G401 (cell line): ENCODE data around the gene LAMA2. TPM values are rescaled to one million over a fixed set of nuclear protein-coding genes. Genes with fewer than 3 reads are reported as not detected.

Source experiments
- DNase-seq: peaks from one replicate; pipeline ENCODE4 v3.0.0-alpha.2; 2015; ENCODE audit warnings: low spot score
- in situ Hi-C: cut with HindIII; loops from 2 replicates; pipeline ENCODE4 v1.10.0; 2016; ENCODE audit warnings: low sequenced_read_pairs, mixed read lengths
- total RNA-seq: library from RNA; depleted of rRNA; stranded (reverse); fragments of >200 nt; shearing (Covaris generic); gene quantifications from 2 replicates; pipeline ENCODE4 v1.2.3, GENCODE V29; 2014

LAMA2 gene
- total RNA-seq, 1 experiment from 2014 or later, result not detected

DNA sequence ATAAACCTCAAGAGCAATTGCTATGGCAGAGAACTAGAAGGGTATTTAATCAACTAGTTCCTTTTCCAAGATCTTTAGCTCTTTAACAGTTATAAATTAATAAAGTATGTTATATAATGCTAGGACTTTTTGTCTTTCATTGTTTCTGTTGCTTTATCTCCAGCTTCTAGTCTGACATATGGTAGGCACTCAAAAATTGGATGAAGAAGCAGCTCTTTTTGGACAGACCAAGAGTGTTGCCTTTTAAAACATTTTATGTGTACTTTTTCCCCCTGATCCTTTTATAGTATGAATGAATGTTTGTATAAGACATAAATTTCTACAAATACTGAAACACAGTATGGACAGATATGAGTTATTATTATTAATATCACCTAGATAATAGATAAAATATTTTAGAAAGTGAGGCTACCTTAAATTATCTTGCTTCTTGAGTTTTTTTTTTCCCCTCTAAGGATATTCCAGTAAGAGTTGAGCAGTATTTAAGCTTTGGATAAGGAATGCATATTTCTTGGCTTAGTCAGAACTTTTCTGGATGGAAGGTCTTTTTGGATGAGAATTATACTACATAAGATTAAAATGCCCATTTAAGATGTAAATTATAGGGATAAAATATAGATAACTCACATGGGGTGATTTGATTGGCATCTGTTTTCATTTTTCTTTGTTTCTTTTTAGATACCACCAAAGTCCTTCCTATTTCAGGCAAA is 16.6 kb downstream of the LAMA2 start:
- no peak for DNase-seq
- in situ Hi-C loops, result no loop called here

DNA sequence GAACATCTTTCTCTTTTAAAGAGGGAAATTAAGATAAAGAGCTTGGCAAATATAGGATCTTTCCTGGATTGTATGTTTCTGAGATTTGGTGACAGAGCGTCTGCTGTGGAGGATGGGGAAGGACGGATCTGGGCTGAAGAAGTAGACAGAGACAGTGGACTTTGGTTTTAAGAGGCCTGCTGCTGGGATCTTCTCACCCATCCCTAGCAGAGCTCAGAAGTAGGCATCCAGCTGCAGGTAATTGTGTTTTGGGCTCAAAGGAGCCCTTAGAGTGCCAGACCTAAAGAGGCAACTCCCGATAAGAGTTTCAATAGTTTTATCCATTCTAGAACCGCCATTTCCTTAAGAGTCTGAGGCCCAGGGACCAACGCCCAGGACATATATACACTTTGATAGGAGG is 20.8 kb downstream of the LAMA2 start:
- in situ Hi-C loops, result no loop called here
- no peak for DNase-seq

DNA sequence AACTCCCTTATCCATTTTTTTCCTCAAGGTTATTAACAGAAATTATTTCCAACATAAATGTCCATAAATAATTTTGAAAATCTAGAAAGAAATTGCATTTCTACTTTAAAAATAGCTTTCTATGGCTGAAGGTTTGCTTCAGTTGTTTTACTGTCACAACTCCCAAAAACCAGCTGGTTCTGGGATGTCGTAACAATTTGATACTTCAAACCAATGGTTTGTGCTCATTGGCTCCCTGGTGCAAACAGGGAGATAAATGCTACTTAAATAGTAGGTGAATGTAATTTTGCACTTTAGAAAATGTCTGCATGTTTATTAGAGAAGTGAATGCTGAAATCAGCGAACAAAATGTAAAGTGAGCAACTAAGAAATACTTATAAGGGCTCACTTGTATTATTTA is 31.1 kb downstream of the LAMA2 start:
- no peak for DNase-seq
- in situ Hi-C loops, result no loop called here

DNA sequence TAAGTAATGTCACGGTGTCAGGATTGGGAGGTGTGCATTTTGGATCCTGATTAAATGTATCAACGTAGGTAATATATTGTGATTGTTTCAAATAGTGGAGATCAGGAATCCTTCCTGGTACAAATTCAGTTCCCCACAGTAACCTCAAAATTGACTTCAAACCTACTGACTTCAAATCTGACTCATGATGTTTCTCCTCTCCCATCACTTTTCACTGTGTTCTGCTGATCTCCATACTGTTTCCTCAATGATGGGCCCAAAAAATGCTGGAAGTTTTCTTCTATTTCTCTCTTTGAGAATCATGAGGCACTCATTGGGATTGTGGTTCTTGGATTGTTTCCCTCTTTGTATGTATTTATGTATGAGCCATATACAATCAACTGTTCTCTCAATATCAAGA is 35.9 kb downstream of the LAMA2 start:
- in situ Hi-C loops, result no loop called here
- no peak for DNase-seq

DNA sequence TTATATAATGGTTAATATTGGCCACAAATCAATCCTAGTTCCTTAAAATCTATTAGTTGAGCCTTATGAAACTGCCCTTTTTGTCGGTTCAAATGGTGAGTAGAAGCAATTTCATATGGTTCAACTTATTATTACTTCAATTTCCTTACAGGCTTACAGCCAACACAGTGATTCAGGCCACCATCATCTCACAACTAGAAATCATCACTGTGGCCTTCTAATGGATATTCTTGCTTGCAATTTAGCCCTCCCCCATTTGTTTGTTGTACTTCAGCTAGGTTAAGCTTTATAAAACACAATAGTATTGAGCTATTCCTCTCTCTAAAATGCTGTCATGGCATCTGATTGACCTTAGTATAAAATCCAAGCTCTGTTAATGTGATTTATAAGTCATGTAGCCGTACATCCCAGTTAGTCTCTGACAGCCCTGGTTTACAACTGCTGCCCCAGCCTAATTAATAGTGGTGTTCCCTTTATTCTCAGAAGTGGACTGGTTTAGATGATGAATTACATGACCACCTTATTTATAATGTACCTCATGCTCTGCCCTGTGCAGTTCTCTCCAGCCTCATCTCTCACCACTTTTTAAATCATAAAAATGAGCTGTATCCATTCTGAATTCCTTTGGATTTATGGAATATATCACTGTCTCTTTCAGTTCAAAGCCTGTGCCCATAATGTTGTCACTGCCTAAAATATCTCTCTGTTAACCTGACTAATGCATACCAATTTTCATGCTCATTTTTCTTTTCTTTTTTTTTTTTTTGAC is 36.7 kb downstream of the LAMA2 start:
- in situ Hi-C loops, result no loop called here
- no peak for DNase-seq

DNA sequence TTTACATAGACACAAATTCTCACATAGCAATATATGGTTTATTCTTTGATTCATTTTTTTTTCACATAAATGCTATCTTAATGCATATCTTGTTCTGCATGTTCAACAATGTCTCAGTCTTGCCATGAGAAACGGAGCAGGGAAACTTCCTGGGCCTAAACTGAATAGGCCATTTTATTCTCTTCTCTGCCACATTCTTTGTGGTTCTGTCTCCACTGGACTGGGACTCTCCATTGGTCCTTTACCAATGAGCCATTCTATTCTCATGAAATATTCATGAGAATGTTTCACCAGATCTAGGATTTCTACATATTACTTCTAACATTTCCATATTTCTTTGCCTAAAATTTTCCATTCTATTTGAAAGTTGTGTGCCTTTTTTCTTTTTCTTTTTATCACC is 42.8 kb downstream of the LAMA2 start:
- in situ Hi-C loops, result no loop called here
- no peak for DNase-seq

DNA sequence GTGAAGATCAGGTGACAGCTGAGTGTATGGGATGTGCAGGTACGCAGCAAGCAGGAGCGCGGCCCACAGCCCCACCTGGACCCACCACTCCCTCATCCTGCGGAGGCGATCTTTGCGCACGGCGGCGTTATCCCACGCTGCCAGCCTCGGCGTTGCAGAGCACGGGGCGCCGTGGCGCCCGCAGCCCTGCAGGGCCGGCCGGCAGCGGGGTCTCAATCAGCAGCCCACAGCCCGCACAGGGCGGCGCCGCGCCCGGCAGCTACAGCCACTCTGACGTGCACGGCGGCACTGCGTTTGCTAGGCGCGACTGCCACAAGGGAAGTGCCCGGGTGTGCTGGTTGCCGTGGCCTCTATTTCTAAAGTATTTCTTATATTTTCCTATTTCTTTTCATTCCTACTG is 46.9 kb downstream of the LAMA2 start:
- DNase-seq, result no peak
- in situ Hi-C loops, result no loop called here

DNA sequence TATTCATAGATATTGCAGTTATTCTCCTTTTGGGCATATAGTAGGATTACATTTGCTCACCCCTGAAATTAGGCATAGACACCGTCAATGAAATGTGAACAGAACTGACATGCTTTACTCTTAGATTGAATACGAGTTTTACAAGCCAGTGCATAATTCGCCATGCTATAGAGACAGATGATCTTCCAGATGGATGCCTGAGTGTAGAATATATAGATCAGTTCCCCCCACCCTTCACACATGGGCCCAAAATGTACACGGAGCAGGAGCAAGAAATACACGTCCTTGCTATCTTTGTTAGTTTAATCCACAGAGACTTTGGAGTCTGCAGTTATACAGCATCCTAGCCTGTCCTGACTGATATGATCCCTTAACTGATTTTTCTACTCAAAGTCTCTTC is 47.4 kb downstream of the LAMA2 start:
- no peak for DNase-seq

DNA sequence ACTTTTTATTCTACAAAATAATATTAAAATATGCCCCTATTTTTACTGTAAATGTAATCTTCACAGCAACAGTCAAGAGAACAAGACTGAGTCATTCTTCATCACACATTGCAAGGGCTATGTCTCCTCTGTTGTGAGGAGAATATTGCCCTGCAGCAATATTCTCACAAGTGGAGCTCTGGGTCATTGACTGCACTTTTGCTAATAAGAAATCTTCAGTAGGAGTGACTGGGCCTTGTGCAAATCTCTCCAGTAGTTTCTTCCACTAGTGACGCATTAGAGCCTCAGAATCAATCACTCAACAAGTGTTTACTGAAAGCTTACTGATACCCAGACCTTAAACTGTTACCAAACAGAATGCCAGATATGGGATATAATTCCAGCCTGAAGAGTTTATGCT is 49.1 kb downstream of the LAMA2 start:
- in situ Hi-C loops, result no loop called here
- no peak for DNase-seq

More for the DNA sequence above, 47.4 kb downstream of the LAMA2 start:
- in situ Hi-C loops, result no loop called here

DNA sequence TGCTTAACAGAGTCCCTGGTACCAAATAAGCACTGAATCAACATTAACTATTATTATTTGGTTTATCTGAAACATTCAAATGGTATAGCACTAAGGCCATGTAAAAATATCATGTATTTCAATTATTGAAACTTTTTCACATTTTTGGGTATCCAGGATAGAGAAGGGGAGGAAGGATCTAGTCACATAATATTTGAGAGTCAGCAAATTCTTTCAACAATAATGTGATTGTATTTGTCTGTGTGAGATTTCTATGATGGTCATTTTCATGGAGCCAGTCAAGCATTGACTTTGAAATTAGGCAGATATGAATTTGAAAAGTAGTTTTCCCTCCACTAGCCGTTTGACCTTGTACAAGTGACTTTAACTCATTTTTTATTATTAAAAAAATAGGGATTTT is 67.9 kb downstream of the LAMA2 start:
- in situ Hi-C loops, result no loop called here
- no peak for DNase-seq

DNA sequence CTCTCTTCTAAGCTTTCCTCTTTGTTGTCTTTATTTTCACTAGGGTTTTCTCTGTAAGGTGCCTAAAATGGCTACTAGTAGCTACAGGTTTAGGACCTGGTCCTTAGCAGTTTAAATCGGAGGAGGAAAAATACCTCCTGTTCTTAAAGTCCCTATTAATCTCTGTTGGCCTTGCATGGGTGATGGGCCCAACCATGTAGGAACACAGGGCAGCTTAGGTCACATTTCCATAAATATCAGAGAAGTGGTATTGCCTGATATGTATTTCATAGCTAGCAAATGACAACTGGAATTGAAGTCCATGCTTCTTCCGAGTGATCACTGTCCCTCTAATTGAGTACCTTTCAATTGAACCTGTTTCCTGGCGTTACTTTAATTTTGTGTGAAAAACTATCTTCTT is 70.0 kb downstream of the LAMA2 start:
- no peak for DNase-seq
- in situ Hi-C loops, result no loop called here

DNA sequence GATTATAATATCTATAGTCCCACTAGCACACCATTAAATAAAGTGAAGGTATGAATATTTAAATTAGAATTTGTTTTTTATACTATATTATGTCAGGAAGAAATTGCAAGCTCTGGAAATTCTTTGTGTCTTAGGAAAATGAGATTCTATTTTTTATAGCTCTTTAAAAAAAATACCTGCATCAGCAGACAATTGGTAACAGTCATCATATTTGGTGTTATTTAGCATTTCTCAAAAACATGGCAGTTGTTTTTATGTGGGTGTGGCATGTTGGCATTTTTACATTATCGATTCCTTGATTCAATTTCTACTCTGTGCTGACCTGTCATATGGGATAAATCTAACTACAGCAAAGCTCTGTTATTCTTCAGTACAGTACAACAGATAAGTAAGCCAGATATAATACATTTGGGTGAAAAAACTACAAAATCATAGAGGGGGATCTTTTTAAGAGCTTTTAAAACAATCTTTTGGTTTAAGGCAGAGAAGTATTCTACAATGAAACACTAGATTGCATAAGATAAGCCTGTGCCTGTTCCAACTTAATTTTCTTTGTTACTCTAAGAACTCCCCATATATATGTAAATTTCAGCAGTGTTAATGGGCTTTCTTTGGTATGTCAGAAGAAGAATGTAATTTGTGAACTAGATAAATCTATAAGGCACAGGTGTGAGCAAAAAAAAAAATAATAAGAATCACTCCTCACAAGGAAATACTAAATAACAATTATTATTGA is 71.5 kb downstream of the LAMA2 start:
- no peak for DNase-seq
- in situ Hi-C loops, result no loop called here

DNA sequence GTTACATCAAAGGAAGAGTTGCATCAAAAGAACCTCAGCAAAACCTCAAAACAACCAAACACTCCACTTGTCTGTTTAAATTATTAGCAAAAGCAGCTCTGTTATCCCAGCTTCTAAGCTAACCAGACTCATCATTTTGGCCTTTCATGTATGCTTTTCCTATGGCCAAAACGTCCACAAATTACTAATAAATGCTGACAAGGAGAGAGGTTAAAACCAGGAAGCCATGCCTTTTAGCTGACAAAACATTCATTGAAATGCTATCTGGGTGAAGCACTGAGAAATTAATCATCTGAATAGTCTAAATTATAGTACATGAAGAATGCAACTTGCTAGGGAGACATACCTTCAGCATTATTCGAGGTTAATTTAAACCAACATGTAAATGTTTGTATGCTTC is 80.6 kb downstream of the LAMA2 start:
- no peak for DNase-seq
- in situ Hi-C loops, result no loop called here

DNA sequence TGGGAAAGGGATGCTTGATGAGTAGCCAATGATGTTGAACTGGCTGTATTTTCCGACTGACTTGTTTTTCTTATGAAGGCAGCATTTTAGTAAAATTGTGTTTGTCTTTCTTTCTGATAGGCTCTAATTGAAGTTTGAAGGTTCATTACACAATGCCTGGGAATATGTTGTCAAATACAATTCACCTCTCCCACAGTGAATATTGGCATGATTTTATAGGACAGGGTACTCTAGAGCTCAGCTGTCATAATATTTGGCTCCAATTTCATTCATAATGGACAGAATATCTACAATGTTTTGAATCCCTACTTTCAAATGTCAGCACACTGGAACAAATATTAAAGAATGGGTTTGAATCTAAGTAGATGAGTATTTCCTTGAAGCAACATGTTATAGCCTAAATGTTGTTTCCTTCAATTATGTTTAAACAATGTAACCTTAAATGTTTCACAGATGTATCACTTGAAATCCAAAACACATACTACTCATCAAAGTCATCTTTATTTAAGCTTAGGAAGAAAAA is 81.4 kb downstream of the LAMA2 start:
- DNase-seq, result no peak
- in situ Hi-C loops, result no loop called here

DNA sequence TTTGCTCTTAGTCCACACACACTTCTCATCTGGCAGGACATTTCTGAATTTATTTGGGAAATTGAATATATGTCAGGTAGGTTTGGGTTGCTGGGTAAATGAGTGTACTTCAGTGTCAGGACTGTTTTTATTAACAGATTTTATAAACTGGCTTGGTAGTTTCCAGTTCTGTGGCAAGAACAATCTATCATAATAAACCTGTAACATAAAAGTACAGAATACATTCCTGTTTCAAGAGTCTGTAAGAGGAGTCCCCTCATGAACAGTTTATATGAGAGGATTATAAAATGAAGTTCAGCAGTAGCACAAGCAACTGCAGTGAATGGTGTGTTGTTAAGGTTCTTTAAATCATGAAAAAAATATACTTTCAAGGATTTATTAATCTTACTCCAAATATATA is 81.8 kb downstream of the LAMA2 start:
- no peak for DNase-seq
- in situ Hi-C loops, result no loop called here

DNA sequence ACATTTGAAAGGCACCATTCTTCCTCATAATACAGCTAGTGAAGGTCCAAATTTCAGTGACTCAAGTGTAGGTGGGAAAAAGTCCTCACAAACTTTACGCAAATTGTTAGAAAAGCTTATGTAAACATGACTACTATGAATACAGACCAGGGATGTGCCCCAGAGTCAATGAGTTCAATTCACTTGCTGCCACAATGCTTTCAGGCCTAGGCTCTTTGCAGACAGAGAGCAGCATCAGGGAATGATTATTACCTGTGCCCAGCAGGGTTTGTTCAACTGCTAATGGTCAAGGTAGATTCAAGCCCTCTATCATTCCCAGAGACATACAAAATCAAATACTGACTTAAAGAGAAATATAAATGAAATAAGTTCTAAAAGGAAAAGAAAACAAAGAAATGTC is 84.0 kb downstream of the LAMA2 start:
- DNase-seq, result no peak
- in situ Hi-C loops, result no loop called here

DNA sequence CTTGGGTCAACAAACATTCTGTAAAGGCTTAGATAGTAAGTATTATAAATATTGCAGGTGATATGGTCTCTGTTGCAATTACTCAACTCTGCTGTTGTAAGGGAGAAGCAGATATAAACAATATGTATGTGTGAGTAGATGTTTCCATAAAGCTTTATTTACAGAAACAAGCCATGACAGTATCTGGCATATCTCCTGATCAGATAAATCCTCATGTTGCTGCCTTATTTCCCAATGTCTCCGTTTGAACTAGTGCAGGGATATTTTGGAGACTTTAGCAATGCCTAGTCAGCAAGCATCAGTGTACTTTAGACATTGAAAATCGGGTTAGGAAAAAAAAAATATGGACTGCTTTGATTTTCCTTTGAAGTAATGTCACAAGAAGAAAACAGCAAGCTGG is 96.1 kb downstream of the LAMA2 start:
- in situ Hi-C loops, result no loop called here
- no peak for DNase-seq

DNA sequence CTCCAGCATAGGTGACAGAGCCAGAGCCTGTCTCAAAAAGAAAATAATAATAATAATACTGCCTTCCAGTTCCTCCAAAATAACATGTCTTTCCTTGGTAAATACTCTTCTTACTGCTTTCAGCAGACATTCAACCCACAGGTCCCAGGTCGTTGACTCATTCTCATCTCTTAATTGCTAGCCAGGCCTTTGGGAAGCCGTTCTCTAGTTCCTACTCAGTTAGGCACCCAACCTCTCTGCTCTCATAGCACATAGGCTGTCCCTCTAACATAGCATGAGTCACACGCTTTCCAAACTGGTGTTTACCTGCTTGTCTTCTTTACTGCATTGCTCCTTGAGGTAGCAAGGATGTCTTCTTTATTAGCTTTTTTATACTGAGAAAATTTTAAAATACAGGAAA is 98.8 kb downstream of the LAMA2 start:
- DNase-seq, result no peak
- in situ Hi-C loops, result no loop called here

DNA sequence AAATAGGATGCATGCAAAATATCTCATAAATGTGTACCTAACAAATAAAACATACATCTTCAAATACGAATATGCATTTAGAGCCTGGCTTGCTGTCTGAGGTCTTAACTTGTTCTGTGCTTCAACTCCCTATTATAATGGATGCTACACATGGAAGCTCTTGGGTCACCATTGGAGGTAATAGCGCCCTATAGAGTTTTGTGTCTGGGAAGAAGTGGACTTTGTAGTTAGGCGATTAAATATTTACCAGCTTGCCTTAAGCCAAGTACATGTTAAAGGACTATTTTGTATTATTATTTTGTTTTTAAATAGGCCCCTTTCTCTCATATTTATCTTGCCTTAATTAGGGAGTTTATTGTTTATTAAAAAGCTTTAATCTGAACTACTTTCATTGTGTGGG is 107.4 kb downstream of the LAMA2 start:
- in situ Hi-C loops, result no loop called here
- DNase-seq, result no peak

DNA sequence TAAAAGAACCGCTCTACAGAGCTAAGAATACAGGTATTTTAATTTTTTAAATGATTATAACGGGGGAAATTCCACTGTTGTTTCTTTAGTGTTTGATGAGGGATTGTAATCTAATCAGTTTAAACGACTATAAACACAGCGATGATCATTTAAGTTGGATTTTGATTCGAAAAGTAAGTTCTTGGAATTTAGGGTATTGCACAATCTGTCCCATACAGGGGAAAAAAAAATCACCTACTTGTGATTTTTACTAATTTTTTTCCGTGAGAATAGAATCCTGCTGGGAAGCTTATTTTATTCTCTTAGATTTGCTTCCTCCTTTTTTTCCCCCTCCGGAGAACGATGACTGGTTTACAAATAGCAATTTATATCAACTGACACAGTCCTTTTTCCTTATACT is 108.0 kb downstream of the LAMA2 start:
- in situ Hi-C loops, result no loop called here
- DNase-seq, result no peak
